Endometrium (tissue), 2 donors: ENCODE results near the gene GLRB.
"Not testable (repeated sequence)": the region's sequence is repeated elsewhere in the genome, so short reads cannot be mapped to it uniquely, and the experiment has no call there.

Experiments
- FAIRE-seq: peaks from 2 replicates; lab custom pipeline; 2012; peaks lifted over from hg19 to GRCh38; lab: Jason Lieb, UNC
- donor health status: control.
- donor health status: control.

GLRB gene

GRCh38 chr4:157128395-157128794 lies 52.4 kb downstream of the GLRB start:
- FAIRE-seq: peak; percentile 4

- FAIRE-seq: no peak
Measured at GRCh38 chr4:157141976-157142375, 66.0 kb downstream of the GLRB start.

- no peak for FAIRE-seq
Measured at GRCh38 chr4:157143369-157143768, 67.4 kb downstream of the GLRB start.

DNA sequence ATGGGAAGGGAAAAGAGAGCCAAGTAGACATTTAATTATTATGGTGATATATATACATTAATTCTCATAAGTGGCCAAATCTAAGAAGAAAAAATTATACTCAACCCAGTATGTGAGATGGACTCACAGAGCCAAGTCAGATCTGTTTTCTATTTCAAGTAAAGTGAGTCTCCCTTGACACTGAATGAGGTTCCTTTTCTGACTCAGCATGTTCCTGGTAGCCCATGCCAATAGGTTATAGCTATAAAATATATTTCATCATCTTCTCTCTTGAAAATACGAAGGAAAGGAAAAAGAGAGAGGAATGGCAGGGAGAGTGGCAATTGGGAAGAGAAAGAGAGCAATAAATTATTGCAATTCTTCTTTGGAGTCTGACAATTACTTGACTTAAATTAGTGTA lies 75.8 kb downstream of the GLRB start:
- FAIRE-seq: no peak

DNA sequence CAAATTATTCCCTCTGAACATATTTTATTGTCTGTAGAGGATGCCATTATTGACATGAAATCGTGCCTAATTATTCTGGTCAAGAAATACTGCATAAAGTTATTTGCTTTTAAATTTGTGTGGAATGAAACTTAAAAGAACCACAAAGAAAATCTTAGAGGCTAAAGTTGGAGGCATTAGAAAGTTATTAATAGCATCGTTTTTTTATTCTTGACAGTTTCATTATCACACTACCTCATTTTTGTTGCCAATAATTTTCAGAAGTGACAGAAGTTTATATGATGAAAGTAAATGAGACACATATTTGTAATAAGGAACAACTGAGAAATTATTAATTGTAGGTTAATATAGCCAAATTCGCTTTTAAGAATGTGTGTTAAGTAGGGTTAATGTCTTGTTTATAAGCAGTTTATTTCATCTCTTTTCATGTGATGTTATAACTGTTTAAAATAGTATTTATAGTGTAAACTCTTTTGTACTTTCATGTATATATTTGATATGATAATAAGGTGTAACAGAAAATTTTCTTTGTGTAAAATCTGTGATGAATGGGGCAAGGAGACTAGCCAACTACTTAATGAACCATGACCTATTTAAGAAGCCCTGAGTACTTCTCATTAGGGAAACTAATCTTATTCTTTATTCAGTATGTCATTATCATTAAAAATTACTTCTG lies 90.1 kb downstream of the GLRB start:
- no peak for FAIRE-seq

GRCh38 chr4:157170321-157170720 lies 94.4 kb downstream of the GLRB start:
- no peak for FAIRE-seq

DNA sequence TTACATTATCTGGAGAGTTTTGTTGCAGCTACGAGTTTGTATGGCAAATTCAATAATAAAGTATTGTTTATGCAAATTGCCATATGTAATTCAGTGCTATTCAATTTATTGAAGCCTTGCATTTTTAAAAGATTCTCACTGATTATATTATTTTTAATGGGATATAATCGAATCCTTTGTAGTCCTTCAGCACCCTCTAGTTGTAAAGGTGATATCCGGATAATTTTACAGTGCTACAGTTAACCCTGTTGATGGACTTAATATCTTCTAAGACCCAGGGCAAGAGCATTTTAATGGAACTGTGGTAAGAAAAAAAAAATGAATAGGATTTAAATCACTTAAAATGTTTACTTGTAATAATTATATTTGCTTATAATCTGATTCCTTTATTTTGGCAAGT lies 96.1 kb downstream of the GLRB start:
- FAIRE-seq: no peak

DNA sequence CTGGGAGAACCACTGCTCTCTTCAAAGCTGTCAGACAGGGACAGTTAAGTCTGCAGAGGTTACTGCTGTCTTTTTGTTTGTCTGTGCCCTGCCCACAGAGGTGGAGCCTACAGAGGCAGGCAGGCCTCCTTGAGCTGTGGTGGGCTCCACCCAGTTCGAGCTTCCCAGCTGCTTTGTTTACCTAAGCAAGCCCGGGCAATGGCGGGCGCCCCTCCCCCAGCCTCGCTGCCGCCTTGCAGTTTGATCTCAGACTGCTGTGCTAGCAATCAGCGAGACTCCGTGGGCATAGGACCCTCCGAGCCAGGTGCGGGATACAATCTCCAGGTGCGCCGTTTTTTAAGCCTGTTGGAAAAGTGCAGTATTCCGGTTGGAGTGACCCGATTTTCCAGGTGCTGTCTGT lies 104.3 kb downstream of the GLRB start:
- not testable (repeated sequence) for FAIRE-seq

DNA sequence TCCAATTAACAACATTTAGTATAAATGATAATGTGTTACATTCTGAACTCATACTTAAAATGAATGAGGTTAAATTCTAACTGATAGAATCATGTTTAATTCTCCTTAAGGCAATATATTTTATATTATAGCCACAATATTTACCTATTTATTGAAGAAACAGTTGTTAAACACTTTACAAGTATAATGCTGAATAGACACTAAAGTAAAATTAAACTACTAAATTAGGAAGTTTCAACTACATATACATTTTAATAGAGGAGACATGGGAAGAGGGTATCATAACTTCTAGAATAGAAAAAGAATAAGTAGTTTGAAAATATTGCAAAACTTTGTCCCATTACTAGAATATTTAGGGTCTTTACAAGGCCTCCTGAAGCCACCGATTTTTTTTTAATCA lies 108.3 kb downstream of the GLRB start:
- peak; percentile 51 for FAIRE-seq

GRCh38 chr4:157185363-157185762 lies 109.4 kb downstream of the GLRB start:
- FAIRE-seq: peak; percentile 85

- no peak for FAIRE-seq
Measured at GRCh38 chr4:157195374-157195773, 119.4 kb downstream of the GLRB start.

- no peak for FAIRE-seq
Measured at GRCh38 chr4:157196046-157196445, 120.1 kb downstream of the GLRB start.

DNA sequence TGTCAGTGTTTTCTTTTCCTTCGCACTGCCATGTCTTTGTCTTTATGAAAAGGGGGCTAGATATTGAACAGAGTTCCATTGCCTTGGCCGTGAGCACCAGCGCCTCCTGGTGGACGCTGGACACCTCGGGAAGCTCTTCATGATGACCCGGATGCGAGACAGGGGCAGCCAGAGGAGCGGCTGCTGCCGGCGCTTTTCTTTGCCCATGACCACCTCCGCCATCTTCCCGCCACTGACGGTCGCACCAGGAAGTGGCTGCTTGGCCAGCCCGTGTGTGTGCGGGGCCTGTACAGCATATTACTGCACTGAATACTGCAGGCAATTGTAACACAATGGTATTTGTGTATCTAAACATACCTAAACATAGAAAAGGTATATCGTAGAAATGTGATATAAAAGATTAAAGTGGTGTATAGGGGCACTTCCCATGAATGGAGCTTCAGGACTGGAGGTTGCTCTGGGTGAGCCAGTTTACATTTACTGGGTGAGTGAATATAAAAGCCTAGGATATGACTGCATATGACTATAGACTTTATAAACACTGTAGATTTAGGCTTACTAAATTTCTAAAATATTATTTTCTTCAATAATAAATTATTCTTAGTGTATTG lies 128.8 kb downstream of the GLRB start:
- no peak for FAIRE-seq

- peak; percentile 88 for FAIRE-seq
Measured at GRCh38 chr4:157217708-157218107, 141.8 kb downstream of the GLRB start.

DNA sequence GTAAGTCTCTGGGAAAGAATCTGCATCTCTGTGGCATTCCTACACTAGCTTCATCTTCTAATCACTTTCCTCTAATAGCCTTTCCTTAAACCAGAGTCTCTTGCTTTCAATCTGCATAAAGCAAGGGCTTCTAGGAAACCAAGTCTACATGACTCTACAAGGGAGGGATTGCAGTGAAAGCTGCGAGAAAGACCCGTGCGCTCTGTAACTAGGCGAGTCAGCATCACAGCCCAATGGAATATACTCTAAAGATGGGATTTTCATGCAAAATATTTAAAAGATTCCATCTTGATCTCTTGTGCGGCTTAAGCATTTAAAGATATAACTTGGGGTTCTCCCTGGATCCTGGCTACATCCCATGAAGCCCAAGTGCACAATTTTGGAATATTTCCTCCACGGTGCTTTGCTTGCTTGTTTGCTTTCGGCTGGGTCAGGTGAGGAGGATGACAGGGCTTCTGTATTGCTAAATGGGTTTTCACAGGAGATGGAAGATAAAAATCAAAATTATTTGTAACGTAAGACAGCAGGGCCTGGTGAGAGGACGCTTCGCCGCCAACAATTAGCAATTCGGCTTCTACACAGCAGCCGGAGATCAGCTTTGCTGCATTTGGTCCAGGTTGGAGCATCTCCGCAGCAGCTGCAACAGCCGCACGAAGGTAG lies 143.9 kb downstream of the GLRB start:
- FAIRE-seq: no peak

DNA sequence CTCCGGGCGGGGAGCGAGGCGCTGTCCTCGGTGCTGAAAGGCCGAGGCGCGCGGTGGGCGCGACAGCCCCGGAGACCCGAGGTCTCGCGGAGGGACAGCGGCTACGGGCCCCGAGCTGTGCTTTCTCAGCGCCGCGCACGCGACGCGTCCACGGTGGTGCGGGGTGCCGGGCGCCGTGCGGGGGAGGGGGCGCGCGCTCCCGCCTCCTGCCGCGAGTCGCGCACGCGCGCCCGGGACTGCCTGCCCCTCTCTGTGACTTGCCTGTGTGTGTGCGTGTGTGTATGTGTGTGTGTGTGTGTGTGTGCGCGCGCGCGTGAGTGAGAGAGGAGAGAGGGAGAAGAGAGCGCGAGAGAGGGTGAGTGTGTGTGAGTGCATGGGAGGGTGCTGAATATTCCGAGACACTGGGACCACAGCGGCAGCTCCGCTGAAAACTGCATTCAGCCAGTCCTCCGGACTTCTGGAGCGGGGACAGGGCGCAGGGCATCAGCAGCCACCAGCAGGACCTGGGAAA lies 144.5 kb downstream of the GLRB start, which contains the start of gene GRIA2:
TSS of gene GRIA2 (plus strand) at position 358 of the 511 bp plus-strand sequence. CDS start 315 bp downstream, outside the sequence.
- FAIRE-seq: no peak

GRCh38 chr4:157221426-157221894 lies 145.5 kb downstream of the GLRB start:
- no peak for FAIRE-seq
